ENCODE results near the gene C2orf76. TPM values are rescaled to one million over a fixed set of nuclear protein-coding genes. Genes with fewer than 3 reads are reported as not detected.
A peak's percentile ranks its signal among the peaks of the same experiment; 100 is the strongest.

Gene C2orf76
- total RNA-seq, 4 donors from 2014 or later = 5.3 to 19.9 (median 13.3) TPM

- no peak overlapping the region for H3K4me3 ChIP-seq (replicated peaks in 1 of 3)
- TF ChIP-seq CTCF (IDR thresholded peaks at IDR 0.05) = no peak
- TF ChIP-seq POLR2A (IDR thresholded peaks at IDR 0.05) = no peak
- peaks cover 4 to 13% of the 10 kb centered on the region in 2 donors for H3K36me3 ChIP-seq
- intact Hi-C loops (cut with DNase I) = no loop called here
- no peaks in the 10 kb centered on the region for H3K9me3 ChIP-seq
- H3K27me3 ChIP-seq = no peaks in the 10 kb centered on the region
- WGBS, 2 donors = 88% methylated on average over 6 of the region's 6 CpGs
- H3K27ac ChIP-seq = no peak overlapping the region
- DNase-seq = no peak
- peaks cover 15 to 25% of the 10 kb centered on the region in 2 donors for H3K4me1 ChIP-seq
Measured at GRCh38 chr2:119364798-119365197, 1.8 kb downstream of the C2orf76 start.

DNA sequence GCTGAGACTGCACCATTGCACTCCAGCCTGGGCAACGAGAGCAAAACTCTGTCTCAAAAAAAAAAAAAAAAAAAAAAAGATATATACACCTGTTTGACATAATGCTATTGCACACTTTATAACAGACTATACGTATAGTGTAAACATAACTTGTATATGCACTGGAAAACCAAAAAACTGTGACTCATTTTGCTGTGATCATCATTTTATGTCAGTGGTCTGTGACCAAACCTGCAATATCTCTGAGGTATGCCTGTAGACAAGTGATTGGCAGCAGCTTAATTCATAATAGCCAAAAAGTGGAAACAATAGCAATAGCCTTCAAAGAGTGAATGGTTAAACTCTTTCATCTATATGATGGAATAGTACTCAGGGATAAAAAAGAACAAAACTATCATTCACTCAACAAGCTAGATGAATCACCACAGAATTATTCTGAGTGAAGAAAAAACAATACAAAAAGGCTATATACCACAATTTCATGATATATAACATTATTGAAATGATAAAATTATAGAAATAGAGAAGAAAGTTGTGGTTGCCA, 6.1 kb downstream of the C2orf76 start:
- 92 to 94% methylated on average over 2 of the region's 2 CpGs for WGBS, 2 donors
- DNase-seq = no peak
- no peaks in the 10 kb centered on the region for H3K9me3 ChIP-seq
- no peak overlapping the region for H3K4me3 ChIP-seq (replicated peaks in 1 of 3)
- intact Hi-C loops (cut with DNase I) = no loop called here
- H3K27ac ChIP-seq = no peak overlapping the region
- TF ChIP-seq CTCF (IDR thresholded peaks at IDR 0.05) (no peak), POLR2A (IDR thresholded peaks at IDR 0.05) (no peak)
- H3K36me3 ChIP-seq = no peaks in the 10 kb centered on the region
- peaks cover 4 to 8% of the 10 kb centered on the region in 2 donors for H3K4me1 ChIP-seq
- no peaks in the 10 kb centered on the region for H3K27me3 ChIP-seq

DNA sequence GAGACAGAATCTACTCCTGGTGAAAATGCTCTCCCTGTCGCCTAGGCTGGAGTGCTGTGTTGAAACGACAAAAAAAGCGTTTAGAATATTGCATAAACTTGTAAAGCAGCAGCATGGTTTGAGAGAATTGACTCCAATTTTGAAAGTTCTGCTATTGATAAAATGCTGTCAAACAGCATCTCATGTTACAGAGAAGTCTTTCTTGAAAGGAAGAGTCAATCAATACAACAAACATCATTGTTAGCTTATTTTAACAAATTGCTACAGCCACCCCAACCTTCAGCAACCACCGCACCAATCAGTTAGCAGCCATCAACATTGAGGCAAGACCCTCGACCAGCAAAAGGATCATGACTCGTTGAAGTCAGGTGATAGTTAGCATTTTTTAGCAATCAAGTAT, 6.9 kb downstream of the C2orf76 start:
- WGBS, 2 donors = 85% methylated on average over 6 of the region's 6 CpGs
- intact Hi-C loops (cut with DNase I) = no loop called here
- no peaks in the 10 kb centered on the region for H3K9me3 ChIP-seq

GRCh38 chr2:119354860-119355259, 11.8 kb downstream of the C2orf76 start:
- H3K27ac ChIP-seq = no peak overlapping the region
- H3K27me3 ChIP-seq = no peaks in the 10 kb centered on the region
- no peak for TF ChIP-seq POLR2A (IDR thresholded peaks at IDR 0.05)
- no peak for TF ChIP-seq CTCF (IDR thresholded peaks at IDR 0.05)
- intact Hi-C loops (cut with DNase I) = no loop called here
- peaks cover 0 to 4% of the 10 kb centered on the region in 2 donors for H3K4me1 ChIP-seq
- no peaks in the 10 kb centered on the region for H3K36me3 ChIP-seq
- WGBS, 2 donors = 88 to 94% methylated on average over 1 of the region's 1 CpG
- no peak overlapping the region for H3K4me3 ChIP-seq (replicated peaks in 1 of 3)
- H3K9me3 ChIP-seq = no peaks in the 10 kb centered on the region
- DNase-seq = no peak

More for the DNA sequence above, 6.9 kb downstream of the C2orf76 start:
- Histone ChIP-seq H3K4me1 (peaks cover 0 to 1% of the 10 kb centered on the region in 2 donors), H3K36me3 (no peaks in the 10 kb centered on the region), H3K4me3 (replicated peaks in 1 of 3) (no peak overlapping the region), H3K27ac (no peak overlapping the region), H3K27me3 (no peaks in the 10 kb centered on the region)
- TF ChIP-seq POLR2A (IDR thresholded peaks at IDR 0.05) = no peak
- no peak for TF ChIP-seq CTCF (IDR thresholded peaks at IDR 0.05)
- no peak for DNase-seq

DNA sequence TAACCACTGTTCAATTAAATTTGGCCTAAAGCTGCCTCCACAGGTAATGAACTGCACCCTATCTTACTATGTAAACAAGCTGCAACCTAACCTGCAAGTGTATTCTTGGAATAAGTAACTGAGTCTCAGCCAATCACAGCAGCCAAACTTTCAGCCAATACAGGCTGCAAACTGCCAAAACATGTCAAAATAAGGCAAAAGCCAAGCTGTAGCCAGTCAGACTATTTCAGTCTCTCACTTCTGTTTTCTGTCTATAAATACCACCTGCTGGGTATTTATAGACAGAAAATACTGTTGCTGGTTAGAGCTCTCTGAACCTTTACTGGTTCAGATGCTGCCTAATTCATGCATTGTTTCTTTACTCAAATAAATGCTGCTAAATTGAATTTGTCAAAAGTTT, 14.3 kb downstream of the C2orf76 start:
- H3K27me3 ChIP-seq = no peaks in the 10 kb centered on the region
- no peak for TF ChIP-seq CTCF (IDR thresholded peaks at IDR 0.05)
- peak in 1 of 2 donors; percentile 36 for TF ChIP-seq POLR2A (IDR thresholded peaks at IDR 0.05)
- intact Hi-C loops (cut with DNase I) = no loop called here
- H3K36me3 ChIP-seq = no peaks in the 10 kb centered on the region
- H3K27ac ChIP-seq = no peak overlapping the region
- H3K4me3 ChIP-seq (replicated peaks in 1 of 3) = no peak overlapping the region
- peaks cover 0 to 4% of the 10 kb centered on the region in 2 donors for H3K4me1 ChIP-seq
- DNase-seq = peak; percentile 9 to 33
- no peaks in the 10 kb centered on the region for H3K9me3 ChIP-seq

Data from thyroid gland (tissue), 4 donors.